HepG2 (cell line): ENCODE data around the gene ACO1. TPM values are rescaled to one million over a fixed set of nuclear protein-coding genes. Genes with fewer than 3 reads are reported as not detected.

Experiments used
- CREB3 ChIP-seq: sonication (generic); formaldehyde crosslinking; IDR thresholded peaks from 2 replicates; pipeline ENCODE4 v1.5.0; 2020; ENCODE audit warnings: missing genetic modification reagents
- DRAP1 ChIP-seq: IDR thresholded peaks from 2 replicates; pipeline ENCODE4 v1.6.1; 2016; ENCODE audit warnings: missing genetic modification reagents, missing compliant biosample characterization
- EED ChIP-seq: sonication (generic); formaldehyde crosslinking; IDR thresholded peaks from 2 replicates; pipeline ENCODE4 v1.5.0; 2020; ENCODE audit warnings: mild to moderate bottlenecking, missing genetic modification reagents
- HNRNPK ChIP-seq: fragments of 200-400 bp; formaldehyde crosslinking; IDR thresholded peaks from 2 replicates; pipeline ENCODE4 v1.6.1; 2018; ENCODE audit warnings: low read length, low read depth, moderate library complexity, mild to moderate bottlenecking; ENCODE audit not compliant: poor library complexity, severe bottlenecking
- IRF1 ChIP-seq: sonication (generic); formaldehyde crosslinking; IDR thresholded peaks from 2 replicates; pipeline ENCODE4 v1.4.0; 2020; ENCODE audit warnings: low read depth, mild to moderate bottlenecking, missing genetic modification reagents
- LRRFIP1 ChIP-seq: sonication (generic); formaldehyde crosslinking; conservative IDR thresholded peaks from 2 replicates; pipeline ENCODE4 v1.4.0; 2020; ENCODE audit warnings: missing genetic modification reagents
- MAF1 ChIP-seq: sonication (generic); formaldehyde crosslinking; IDR thresholded peaks from 2 replicates; pipeline ENCODE4 v1.5.0; 2020; ENCODE audit warnings: missing genetic modification reagents, borderline replicate concordance
- MED8 ChIP-seq: sonication (generic); formaldehyde crosslinking; IDR thresholded peaks from 2 replicates; pipeline ENCODE4 v1.8.1; 2023; ENCODE audit warnings: mild to moderate bottlenecking, missing genetic modification reagents; ENCODE audit not compliant: insufficient replicate concordance
- MLLT10 ChIP-seq: sonication (generic); formaldehyde crosslinking; IDR thresholded peaks from 2 replicates; pipeline ENCODE4 v1.4.0; 2020; ENCODE audit warnings: missing genetic modification reagents
- SAFB2 ChIP-seq: sonication (generic); formaldehyde crosslinking; IDR thresholded peaks from 2 replicates; pipeline ENCODE4 v1.5.1; 2020; ENCODE audit warnings: missing genetic modification reagents, low read depth, mild to moderate bottlenecking, borderline replicate concordance
- SP2 ChIP-seq: sonication (generic); formaldehyde crosslinking; IDR thresholded peaks from 2 replicates; pipeline ENCODE4 v1.5.1; 2020; ENCODE audit warnings: mild to moderate bottlenecking, missing genetic modification reagents
- TCF12 ChIP-seq, 2 experiments: fragments of 450-650 bp in 1 of 2; sonication (generic) in 1 of 2; formaldehyde crosslinking in 1 of 2; IDR thresholded peaks; 2 replicates each; pipeline versions ENCODE4 v1.6.1 to v1.8.0; 2017 to 2022; ENCODE audit warnings: antibody characterized with exemption in 1 of 2, mild to moderate bottlenecking in 1 of 2, missing genetic modification reagents in 1 of 2, moderate library complexity in 1 of 2
- ZBTB7A ChIP-seq: sonication (generic); formaldehyde crosslinking; IDR thresholded peaks from 2 replicates; pipeline ENCODE4 v1.8.0; 2022; ENCODE audit warnings: mild to moderate bottlenecking, missing genetic modification reagents
- ZNF407 ChIP-seq: sonication (generic); formaldehyde crosslinking; IDR thresholded peaks from one replicate; pipeline ENCODE4 v1.5.1; 2020; ENCODE audit warnings: mild to moderate bottlenecking, missing genetic modification reagents; ENCODE audit errors: not compliant biosample characterization
- polyA plus RNA-seq, 8 experiments: library from polyadenylated mRNA; depleted of rRNA in 3 of 8; stranded (reverse) in 7 of 8; unstranded in 1 of 8; fragments of >200 nt; fragmentation: Illumina TruSeq in 4 of 8; extraction: Trizol in 4 of 8; gene quantifications; 2 replicates each; pipeline versions ENCODE4 v1.2.1 to v1.2.3, GENCODE V29; 2011 to 2016; ENCODE audit warnings: low read depth in 4 of 8, missing spikeins in 1 of 8, mixed read lengths in 1 of 8; ENCODE audit not compliant: insufficient read depth in 1 of 8
- total RNA-seq, 5 experiments: library from RNA; depleted of rRNA; stranded (reverse); fragments of >200 nt; fragmentation: Illumina TruSeq; extraction: Trizol; gene quantifications; 2 replicates each; pipeline ENCODE4 v1.2.3, GENCODE V29; 2016; ENCODE audit warnings: low read depth in 1 of 5

ACO1 gene
- total and polyA plus RNA-seq, 2 of the 13 experiments (the other 11 are each of a cell fraction or from before 2014, with no cell fraction given): 20.1 to 48.2 TPM

GRCh38 chr9:32384364-32385151 lies at the start of gene ACO1 (continued):
- TF ChIP-seq ZNF407 (CRISPR knock-in tag) (peak; percentile 30), HNRNPK (peak; percentile 83), TCF12 (IDR thresholded peaks at IDR 0.05) (no peak), TCF12 (CRISPR knock-in tag; IDR thresholded peaks at IDR 0.05) (0 out of 2 replicates have a peak, but pooled peaks have one; percentile 68), LRRFIP1 (CRISPR knock-in tag) (no peak), SP2 (CRISPR knock-in tag) (peak; percentile 37; the same call in 1 of the 2 replicates), CREB3 (CRISPR knock-in tag) (no peak), ZBTB7A (CRISPR knock-in tag) (no peak), DRAP1 (CRISPR knock-in tag) (peak; percentile 76), MAF1 (peak; percentile 55; the same call in 1 of the 2 replicates), MED8 (CRISPR knock-in tag) (peak; percentile 67), MLLT10 (no peak), SAFB2 (CRISPR knock-in tag) (peak; percentile 69; the same call in 1 of the 2 replicates), IRF1 (no peak), EED (peak; percentile 66; the same call in 1 of the 2 replicates)
